ENCODE results near the gene RIOK3. TPM values are rescaled to one million over a fixed set of nuclear protein-coding genes. Genes with fewer than 3 reads are reported as not detected.

The RIOK3 gene
- total RNA-seq, result 10 to 100 TPM; 60.0 to 66.9 TPM

DNA sequence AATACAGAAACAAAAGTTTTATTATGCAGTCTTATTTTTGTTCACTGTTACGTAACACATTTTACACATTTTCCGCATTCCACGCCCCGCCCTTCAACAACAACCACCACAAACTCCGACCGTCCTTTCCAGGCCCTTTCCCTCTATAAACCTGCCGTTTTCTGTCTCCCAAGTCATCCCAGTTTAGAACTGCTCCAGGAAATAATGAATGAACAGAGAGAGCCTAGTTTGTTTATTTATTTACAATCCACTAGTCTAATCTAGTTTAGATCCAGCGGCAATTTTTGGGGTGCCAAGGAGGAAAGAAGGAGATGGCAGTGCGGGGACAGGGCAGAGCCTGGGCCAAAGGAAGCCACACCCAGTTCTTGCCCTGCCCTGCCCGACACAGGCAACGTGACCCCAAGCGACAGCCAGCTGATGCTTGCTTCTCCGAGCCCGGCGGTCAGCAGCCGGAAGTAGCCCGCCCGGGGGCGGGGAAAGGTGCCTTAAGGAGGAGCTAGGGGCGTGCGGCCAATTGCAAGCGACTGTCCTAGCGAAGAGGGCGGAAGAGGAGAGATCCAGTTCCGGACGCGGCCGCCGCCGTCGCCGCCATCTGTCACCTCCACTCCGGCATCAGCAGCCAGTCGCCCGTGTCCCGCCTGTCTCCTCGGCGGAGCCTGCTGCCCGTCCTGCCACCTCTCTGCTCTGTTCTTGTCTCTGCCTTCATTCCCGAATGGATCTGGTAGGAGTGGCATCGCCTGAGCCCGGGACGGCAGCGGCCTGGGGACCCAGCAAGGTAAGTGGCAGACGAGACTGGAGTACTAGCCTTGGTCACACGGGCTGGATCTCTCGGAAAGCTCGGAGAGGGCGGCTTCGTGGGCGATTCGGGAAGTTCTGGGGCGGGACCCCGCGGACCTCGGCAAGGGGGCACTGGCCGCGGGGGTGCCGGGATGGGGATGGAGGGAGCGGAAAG, at the start of gene RIOK3:
Gene RIOK3 (plus strand): TSS at position 560 of the 952 bp plus-strand sequence. CDS start 153 bp downstream, at position 713.

GRCh38 chr18:23503038-23503962, 50.2 kb downstream of the RIOK3 start, which contains the start of gene RMC1:
RMC1 (plus strand) TSS chr18:23503511; CDS start chr18:23503619, 108 bp downstream.

Other genes starting within 250 kb of the RIOK3 start
- gene RMC1, start 50.2 kb downstream of the RIOK3 start, total RNA-seq, result 10 to 100 TPM; 55.2 to 59.3 TPM
- gene NPC1, start 133.2 kb downstream of the RIOK3 start, total RNA-seq, result 10 to 100 TPM; 36.3 to 38.7 TPM
- not detected for gene ANKRD29, start 209.6 kb downstream of the RIOK3 start, total RNA-seq
- 1 to 10 TPM in 1 of 2 experiments, under 1 TPM in 1; 0.86 to 1.2 TPM for gene LAMA3, start 236.2 kb downstream of the RIOK3 start, total RNA-seq